Activated CD8-positive, alpha-beta T cell treated with anti-CD3 and anti-CD28 coated beads, Interleukin-2, amount 10 ng/mL, durations not matched to agents 7 days and 5 days (primary cell): ENCODE data around the gene MAGEB17. TPM values are rescaled to one million over a fixed set of nuclear protein-coding genes. Genes with fewer than 3 reads are reported as not detected.

Experiments
- ATAC-seq: fragments of 150-1000 bp; cut with Tn5 transposase; one replicate; pipeline ENCODE4 v1.10.0; 2021; ENCODE audit warnings: moderate library complexity
- CTCF ChIA-PET: fragments of 350-600 bp; sonication (Branson Sonifier 250); formaldehyde crosslinking; loops from one replicate; lab custom pipeline; 2021; ENCODE audit warnings: antibody characterized with exemption; lab: Charles Lee
- POLR2A ChIA-PET: fragments of 350-600 bp; sonication (Branson Sonifier 250); formaldehyde crosslinking; loops from one replicate; lab custom pipeline; 2021; ENCODE audit warnings: antibody characterized with exemption; lab: Charles Lee
- DNase-seq: peaks from one replicate; pipeline ENCODE4 v3.0.0-alpha.2; 2020
- H3K27ac Mint-ChIP-seq: one replicate; pipeline ENCODE4 v1.8.0; 2021; ENCODE audit warnings: mild to moderate bottlenecking, mixed read lengths
- H3K27me3 Mint-ChIP-seq: one replicate; pipeline ENCODE4 v1.8.0; 2021; ENCODE audit warnings: low read depth, mixed read lengths
- H3K36me3 Mint-ChIP-seq: one replicate; pipeline ENCODE4 v1.8.0; 2021; ENCODE audit warnings: low read depth, mixed read lengths
- H3K4me1 Mint-ChIP-seq: one replicate; pipeline ENCODE4 v1.8.0; 2021; ENCODE audit warnings: low read depth, mixed read lengths
- H3K4me3 Mint-ChIP-seq: one replicate; pipeline ENCODE4 v1.8.0; 2021; ENCODE audit warnings: mild to moderate bottlenecking, mixed read lengths
- H3K9me3 Mint-ChIP-seq: one replicate; pipeline ENCODE4 v1.8.0; 2022; ENCODE audit warnings: mixed read lengths; ENCODE audit not compliant: insufficient read depth
- total RNA-seq, 2 experiments: library from RNA; stranded (reverse); gene quantifications; one replicate each; pipeline ENCODE4 v1.2.3, GENCODE V29; 2021

MAGEB17 gene, protein sequence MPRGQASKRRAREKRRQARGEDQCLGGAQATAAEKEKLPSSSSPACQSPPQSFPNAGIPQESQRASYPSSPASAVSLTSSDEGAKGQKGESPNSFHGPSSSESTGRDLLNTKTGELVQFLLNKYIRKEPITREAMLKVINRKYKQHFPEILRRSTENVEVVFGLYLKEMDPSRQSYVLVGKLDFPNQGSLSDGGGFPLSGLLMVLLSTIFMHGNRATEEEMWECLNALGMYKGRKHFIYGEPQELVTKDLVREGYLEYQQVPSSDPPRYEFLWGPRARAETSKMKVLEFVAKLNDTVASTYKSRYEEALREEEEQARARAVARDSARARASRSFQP
- total RNA-seq, result not detected

GRCh38 chrX:16167181-16167580 is at the start of gene MAGEB17:
Gene MAGEB17, plus strand, starts transcription at chrX:16167481. Its CDS starts 2,902 bp downstream, at chrX:16170383.
- ATAC-seq, result no peak
- H3K36me3 Mint-ChIP-seq, result no peaks in the 10 kb centered on the region
- CTCF ChIA-PET, result no interaction called here
- POLR2A ChIA-PET, result no interaction called here
- no peaks in the 10 kb centered on the region for H3K9me3 Mint-ChIP-seq
- no peak within 1 kb of the TSS for H3K27ac Mint-ChIP-seq
- DNase-seq, result no peak
- no peaks in the 10 kb centered on the region for H3K4me1 Mint-ChIP-seq
- H3K4me3 Mint-ChIP-seq, result no peak within 1 kb of the TSS
- H3K27me3 Mint-ChIP-seq, result no peaks in the 10 kb centered on the region

GRCh38 chrX:16119353-16120220 is 47.7 kb upstream of the MAGEB17 start:
- ATAC-seq (peak; percentile 33), DNase-seq (no peak)
- Mint-ChIP-seq H3K4me3 (no peak overlapping the region), H3K27ac (no peak overlapping the region), H3K4me1 (peaks cover 16% of the 10 kb centered on the region), H3K9me3 (no peaks in the 10 kb centered on the region), H3K27me3 (peaks cover 7% of the 10 kb centered on the region), H3K36me3 (no peaks in the 10 kb centered on the region)
- ChIA-PET CTCF (no interaction called here), POLR2A (no interaction called here)

- ChIA-PET POLR2A (no interaction called here), CTCF (no interaction called here)
- Mint-ChIP-seq H3K27ac (no peak overlapping the region), H3K4me3 (no peak overlapping the region), H3K27me3 (peaks cover 7% of the 10 kb centered on the region), H3K36me3 (no peaks in the 10 kb centered on the region), H3K4me1 (peaks cover 16% of the 10 kb centered on the region), H3K9me3 (no peaks in the 10 kb centered on the region)
- ATAC-seq (no peak), DNase-seq (no peak)
Measured at GRCh38 chrX:16120431-16120830, 46.9 kb upstream of the MAGEB17 start.

GRCh38 chrX:16123222-16123786 is 44.0 kb upstream of the MAGEB17 start, which contains the start of gene GRPR:
Gene GRPR, plus strand, starts transcription at chrX:16123565. Its CDS starts 389 bp downstream, at chrX:16123954.
- peaks cover 16% of the 10 kb centered on the region for H3K4me1 Mint-ChIP-seq
- no peaks in the 10 kb centered on the region for H3K36me3 Mint-ChIP-seq
- peak; percentile 83 for ATAC-seq
- no peaks in the 10 kb centered on the region for H3K9me3 Mint-ChIP-seq
- ChIA-PET CTCF (interaction anchor here (1.0 to 1.7 kb wide), 2 partner anchors 12 to 88 kb away, joined by 3 to 4 read pairs; no protein-coding TSS in a partner anchor), POLR2A (no interaction called here)
- no peak within 1 kb of the TSS for H3K4me3 Mint-ChIP-seq
- no peak within 1 kb of the TSS for H3K27ac Mint-ChIP-seq
- H3K27me3 Mint-ChIP-seq, result peaks cover 11% of the 10 kb centered on the region
- peak; percentile 65 for DNase-seq

DNA sequence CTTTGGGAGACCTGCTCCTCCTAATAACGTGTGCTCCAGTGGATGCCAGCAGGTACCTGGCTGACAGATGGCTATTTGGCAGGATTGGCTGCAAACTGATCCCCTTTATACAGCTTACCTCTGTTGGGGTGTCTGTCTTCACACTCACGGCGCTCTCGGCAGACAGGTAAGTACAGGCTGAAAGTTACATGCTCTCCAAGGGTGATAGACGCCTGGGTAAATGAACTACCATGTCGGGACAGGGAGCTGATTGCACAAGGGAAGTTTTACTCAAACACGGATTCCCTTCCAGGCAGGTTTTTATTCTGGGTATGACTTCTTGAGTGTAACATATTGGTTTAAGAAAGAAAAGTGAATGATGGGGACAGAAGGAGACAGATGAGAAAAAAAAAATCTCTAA is 43.1 kb upstream of the MAGEB17 start:
- Mint-ChIP-seq H3K36me3 (no peaks in the 10 kb centered on the region), H3K9me3 (no peaks in the 10 kb centered on the region), H3K4me1 (peaks cover 13% of the 10 kb centered on the region), H3K27ac (no peak overlapping the region), H3K4me3 (no peak overlapping the region), H3K27me3 (peaks cover 14% of the 10 kb centered on the region)
- ChIA-PET CTCF (interaction anchor here (1.1 to 1.7 kb wide), 2 partner anchors 14 to 87 kb away, joined by 3 read pairs; no protein-coding TSS in a partner anchor), POLR2A (no interaction called here)
- ATAC-seq (no peak), DNase-seq (no peak)

DNA sequence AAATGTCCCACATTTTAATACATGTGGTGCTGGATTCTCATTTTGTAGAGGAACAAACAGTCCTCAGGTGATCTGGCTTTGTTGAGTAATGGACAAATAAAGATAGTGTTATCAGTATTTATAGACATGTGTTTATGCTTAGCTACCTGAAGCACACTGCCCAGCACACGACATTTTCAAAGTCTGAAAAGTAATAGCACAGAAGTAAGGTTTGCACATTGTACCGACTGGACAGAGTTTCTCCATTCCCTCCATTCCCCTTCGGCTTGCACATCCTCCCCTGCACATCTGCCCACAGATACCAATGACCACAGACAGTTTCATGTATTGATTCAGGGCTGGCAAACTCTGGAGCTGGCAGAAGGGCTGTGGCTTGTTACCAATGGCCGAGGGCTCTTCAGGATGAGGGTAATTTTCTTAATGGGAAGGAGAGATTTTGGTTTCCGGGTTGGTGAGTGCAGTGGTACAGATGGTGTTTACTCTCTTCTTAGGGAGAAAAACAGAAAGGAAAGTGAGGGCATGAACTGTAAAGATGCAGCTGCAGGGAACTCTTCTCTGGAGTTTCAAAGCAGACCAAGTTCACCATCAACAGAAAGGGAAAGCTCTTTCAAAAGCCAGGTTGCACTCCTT is 41.6 kb upstream of the MAGEB17 start:
- Mint-ChIP-seq H3K9me3 (no peaks in the 10 kb centered on the region), H3K36me3 (no peaks in the 10 kb centered on the region), H3K4me3 (no peak overlapping the region), H3K27me3 (peaks cover 19% of the 10 kb centered on the region), H3K27ac (no peak overlapping the region), H3K4me1 (no peaks in the 10 kb centered on the region)
- ATAC-seq (no peak), DNase-seq (no peak)
- ChIA-PET CTCF (interaction anchor here (1.3 kb wide), 1 partner anchor 9 kb away, joined by 3 read pairs; no protein-coding TSS in a partner anchor), POLR2A (no interaction called here)

DNA sequence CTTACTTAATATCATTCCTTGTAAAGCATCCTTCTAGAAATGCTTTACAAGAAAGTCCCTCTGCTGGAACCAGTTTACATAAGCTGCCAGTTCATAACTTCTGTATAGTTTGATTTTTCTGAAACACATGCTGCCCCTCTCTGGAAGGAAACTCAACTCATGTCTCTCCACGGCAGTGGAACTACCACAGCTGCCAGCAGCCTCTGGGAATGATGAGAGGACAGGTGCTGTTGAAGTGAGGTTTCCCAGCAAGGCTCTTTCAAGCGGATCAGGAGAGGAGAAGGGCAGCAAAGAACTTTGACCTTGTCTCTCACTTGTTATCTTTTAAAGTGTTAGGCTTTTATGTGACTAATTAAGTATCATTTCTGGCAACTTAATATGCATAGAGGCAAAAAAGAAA is 36.6 kb upstream of the MAGEB17 start:
- ATAC-seq (no peak), DNase-seq (no peak)
- H3K4me1 Mint-ChIP-seq, result no peaks in the 10 kb centered on the region
- no peak overlapping the region for H3K4me3 Mint-ChIP-seq
- ChIA-PET POLR2A (no interaction called here), CTCF (no interaction called here)
- H3K27me3 Mint-ChIP-seq, result peaks cover 14% of the 10 kb centered on the region
- H3K36me3 Mint-ChIP-seq, result no peaks in the 10 kb centered on the region
- no peaks in the 10 kb centered on the region for H3K9me3 Mint-ChIP-seq
- H3K27ac Mint-ChIP-seq, result no peak overlapping the region

GRCh38 chrX:16134936-16135335 is 32.3 kb upstream of the MAGEB17 start:
- H3K36me3 Mint-ChIP-seq, result no peaks in the 10 kb centered on the region
- H3K4me3 Mint-ChIP-seq, result no peak overlapping the region
- CTCF ChIA-PET, result interaction anchor here (0.8 to 1.1 kb wide), 2 partner anchors 9 to 12 kb away, joined by 3 to 4 read pairs; partner anchors contain the start of gene GRPR
- H3K4me1 Mint-ChIP-seq, result no peaks in the 10 kb centered on the region
- H3K9me3 Mint-ChIP-seq, result no peaks in the 10 kb centered on the region
- no peak overlapping the region for H3K27ac Mint-ChIP-seq
- peaks cover 6% of the 10 kb centered on the region for H3K27me3 Mint-ChIP-seq
- POLR2A ChIA-PET, result no interaction called here
- no peak for ATAC-seq
- DNase-seq, result no peak

DNA sequence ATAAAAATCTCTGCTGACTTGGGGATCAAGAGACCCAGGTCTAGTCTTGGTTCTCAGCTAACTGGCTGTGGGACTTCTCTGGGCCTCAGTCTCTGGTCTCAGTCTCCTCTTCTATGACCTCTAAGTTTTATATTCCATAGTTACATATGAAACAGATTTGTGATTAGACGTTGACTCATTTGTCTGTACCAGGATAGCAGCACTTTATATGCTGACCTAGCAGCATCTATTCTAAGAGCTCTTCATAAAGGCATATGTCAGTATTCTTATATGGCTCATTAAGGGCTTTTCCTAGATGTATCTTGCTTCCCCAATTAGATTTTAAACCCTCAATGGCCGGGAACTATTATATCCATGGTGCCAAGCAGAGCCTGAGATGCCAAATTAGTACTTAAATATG is 31.2 kb upstream of the MAGEB17 start:
- H3K27me3 Mint-ChIP-seq, result peaks cover 4% of the 10 kb centered on the region
- no peaks in the 10 kb centered on the region for H3K4me1 Mint-ChIP-seq
- ATAC-seq (no peak), DNase-seq (no peak)
- POLR2A ChIA-PET, result no interaction called here
- no peaks in the 10 kb centered on the region for H3K36me3 Mint-ChIP-seq
- no peaks in the 10 kb centered on the region for H3K9me3 Mint-ChIP-seq
- H3K27ac Mint-ChIP-seq, result no peak overlapping the region
- CTCF ChIA-PET, result no interaction called here
- H3K4me3 Mint-ChIP-seq, result no peak overlapping the region

DNA sequence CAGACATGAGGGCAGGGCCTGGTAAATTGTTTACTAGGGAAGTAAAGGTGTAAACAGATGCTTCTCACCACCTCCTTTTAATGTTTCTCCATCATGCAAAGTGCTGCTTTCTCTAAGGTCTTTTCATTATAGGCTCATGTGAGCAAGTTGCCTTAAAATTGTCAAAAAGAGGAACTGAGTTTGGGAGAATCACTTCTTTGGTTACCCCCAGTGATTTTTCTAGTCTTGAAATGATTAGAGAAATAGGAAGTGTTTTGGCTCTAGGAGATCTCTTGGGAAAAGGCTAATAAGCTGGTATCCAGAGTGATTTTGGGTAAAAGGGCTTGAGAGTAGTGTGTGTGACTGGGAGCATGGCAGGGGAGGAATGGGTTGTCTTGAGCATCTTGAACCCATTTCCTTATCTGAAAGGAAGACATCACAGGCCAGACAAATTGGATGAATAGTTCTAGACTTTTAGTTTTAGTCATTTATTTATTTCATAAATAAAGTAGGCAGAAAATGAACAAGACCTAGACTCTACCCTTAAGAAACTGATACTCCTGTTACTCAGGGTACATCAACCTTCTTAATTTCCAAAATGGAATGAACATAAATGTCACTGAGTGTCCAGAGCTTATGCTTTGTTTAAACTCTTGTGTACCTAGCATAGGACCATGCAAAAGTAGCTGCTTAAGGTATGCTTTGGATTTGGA is 29.7 kb upstream of the MAGEB17 start:
- POLR2A ChIA-PET, result no interaction called here
- CTCF ChIA-PET, result interaction anchor here (0.9 to 1.4 kb wide), 3 partner anchors 10 to 25 kb away, joined by 3 read pairs; no protein-coding TSS in a partner anchor

DNA sequence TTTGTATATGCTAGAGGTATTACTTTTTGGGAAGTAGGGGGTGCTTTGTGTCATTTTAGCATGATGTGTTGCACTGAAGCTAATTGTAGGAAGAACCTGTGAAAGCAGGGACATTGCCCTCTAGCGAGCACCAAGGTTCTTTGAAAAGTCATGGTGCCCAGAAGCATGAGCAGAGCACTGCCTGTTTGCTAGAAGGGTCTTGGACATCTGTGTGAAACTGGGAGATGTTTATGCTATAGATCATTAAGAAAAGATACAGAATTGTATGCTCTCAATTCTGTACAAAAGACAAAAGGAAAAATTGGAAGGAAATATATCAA is 29.2 kb upstream of the MAGEB17 start:
- ChIA-PET POLR2A (no interaction called here), CTCF (interaction anchor here (0.9 to 1.4 kb wide), 3 partner anchors 11 to 25 kb away, joined by 3 read pairs; no protein-coding TSS in a partner anchor)
- no peaks in the 10 kb centered on the region for H3K27me3 Mint-ChIP-seq

More for the DNA sequence above, 29.7 kb upstream of the MAGEB17 start:
- ATAC-seq (no peak), DNase-seq (no peak)
- Mint-ChIP-seq H3K27ac (no peak overlapping the region), H3K4me1 (no peaks in the 10 kb centered on the region), H3K27me3 (no peaks in the 10 kb centered on the region), H3K36me3 (no peaks in the 10 kb centered on the region), H3K4me3 (no peak overlapping the region), H3K9me3 (no peaks in the 10 kb centered on the region)

More for the DNA sequence above, 29.2 kb upstream of the MAGEB17 start:
- no peak for ATAC-seq
- Mint-ChIP-seq H3K9me3 (no peaks in the 10 kb centered on the region), H3K27ac (no peak overlapping the region), H3K36me3 (no peaks in the 10 kb centered on the region), H3K4me3 (no peak overlapping the region), H3K4me1 (no peaks in the 10 kb centered on the region)
- DNase-seq, result no peak
